Astrocyte (in vitro differentiated cells and primary cell): Measurements from ENCODE around the gene TPPP2. TPM values are rescaled to one million over a fixed set of nuclear protein-coding genes. Genes with fewer than 3 reads are reported as not detected.
"Not testable (repeated sequence)": the region's sequence is repeated elsewhere in the genome, so short reads cannot be mapped to it uniquely, and the experiment has no call there.

Experiments used
- DNase-seq: peaks from one replicate; pipeline ENCODE4 v3.0.0-alpha.2; 2010; ENCODE audit warnings: low read depth
- FAIRE-seq: peaks from 2 replicates; lab custom pipeline; 2011; peaks lifted over from hg19 to GRCh38; lab: Jason Lieb, UNC
- H2AFZ ChIP-seq: 2 replicates; pipeline ENCODE4 v1.6.0; 2012; ENCODE audit warnings: low read depth, low read length, inconsistent platforms
- H3K27ac ChIP-seq: 2 replicates; pipeline ENCODE4 v1.5.1; 2011; ENCODE audit warnings: low read depth, low read length, inconsistent platforms
- H3K27me3 ChIP-seq: 2 replicates; pipeline ENCODE4 v1.6.0; 2011; ENCODE audit warnings: low read length, inconsistent platforms; ENCODE audit not compliant: insufficient read depth
- H3K36me3 ChIP-seq: 2 replicates; pipeline ENCODE4 v1.5.1; 2011; ENCODE audit warnings: low read length, inconsistent platforms; ENCODE audit not compliant: insufficient read depth
- H3K4me1 ChIP-seq: 2 replicates; pipeline ENCODE4 v1.5.1; 2011; ENCODE audit warnings: low read length, inconsistent platforms; ENCODE audit not compliant: insufficient read depth
- H3K4me2 ChIP-seq: 2 replicates; pipeline ENCODE4 v1.6.0; 2012; ENCODE audit warnings: low read length, inconsistent platforms
- H3K4me3 ChIP-seq: 2 replicates; pipeline ENCODE4 v1.5.1; 2011; ENCODE audit warnings: low read depth, mild to moderate bottlenecking, low read length, inconsistent platforms; ENCODE audit not compliant: insufficient read depth
- H3K79me2 ChIP-seq: 2 replicates; pipeline ENCODE4 v1.6.0; 2012; ENCODE audit warnings: mild to moderate bottlenecking, low read length, inconsistent platforms; ENCODE audit not compliant: insufficient read depth
- H3K9ac ChIP-seq: 2 replicates; pipeline ENCODE4 v1.6.0; 2012; ENCODE audit warnings: mild to moderate bottlenecking, low read length, inconsistent platforms
- H3K9me3 ChIP-seq: 2 replicates; pipeline ENCODE4 v1.5.1; 2012; ENCODE audit warnings: low read depth, mild to moderate bottlenecking, low read length, inconsistent platforms; ENCODE audit not compliant: insufficient read depth
- H4K20me1 ChIP-seq: 2 replicates; pipeline ENCODE4 v1.6.0; 2012; ENCODE audit warnings: low read length, inconsistent platforms; ENCODE audit not compliant: insufficient read depth
- H3K27ac Mint-ChIP-seq: one replicate; pipeline ENCODE4 v1.8.0; 2021; ENCODE audit warnings: mild to moderate bottlenecking, mixed read lengths; ENCODE audit not compliant: unreplicated experiment
- H3K27me3 Mint-ChIP-seq: one replicate; pipeline ENCODE4 v1.8.0; 2021; ENCODE audit warnings: low read depth, mixed read lengths; ENCODE audit not compliant: unreplicated experiment
- H3K36me3 Mint-ChIP-seq: one replicate; pipeline ENCODE4 v1.8.0; 2021; ENCODE audit warnings: low read depth, mixed read lengths; ENCODE audit not compliant: unreplicated experiment
- H3K4me1 Mint-ChIP-seq: one replicate; pipeline ENCODE4 v1.8.0; 2021; ENCODE audit warnings: low read depth, mixed read lengths; ENCODE audit not compliant: unreplicated experiment
- H3K4me3 Mint-ChIP-seq: one replicate; pipeline ENCODE4 v1.8.0; 2021; ENCODE audit warnings: mild to moderate bottlenecking, moderate library complexity, mixed read lengths; ENCODE audit not compliant: unreplicated experiment
- H3K9me3 Mint-ChIP-seq: one replicate; pipeline ENCODE4 v1.8.0; 2021; ENCODE audit warnings: mild to moderate bottlenecking, mixed read lengths; ENCODE audit not compliant: unreplicated experiment
- CTCF ChIP-seq: IDR thresholded peaks from 2 replicates; pipeline ENCODE4 v1.5.1; 2011; ENCODE audit warnings: low read depth, mild to moderate bottlenecking, inconsistent platforms, low read length, moderate library complexity; ENCODE audit not compliant: insufficient read depth
- EZH2 ChIP-seq: IDR thresholded peaks from 2 replicates; pipeline ENCODE4 v1.6.1; 2012; ENCODE audit warnings: mild to moderate bottlenecking, low read length, inconsistent platforms; ENCODE audit not compliant: insufficient read depth
- total RNA-seq: library from RNA; stranded (reverse); gene quantifications from 2 replicates; pipeline ENCODE4 v1.2.1, GENCODE V29; 2021

TPPP2 gene
- total RNA-seq, 1 donor from 2014 or later, result not detected

DNA sequence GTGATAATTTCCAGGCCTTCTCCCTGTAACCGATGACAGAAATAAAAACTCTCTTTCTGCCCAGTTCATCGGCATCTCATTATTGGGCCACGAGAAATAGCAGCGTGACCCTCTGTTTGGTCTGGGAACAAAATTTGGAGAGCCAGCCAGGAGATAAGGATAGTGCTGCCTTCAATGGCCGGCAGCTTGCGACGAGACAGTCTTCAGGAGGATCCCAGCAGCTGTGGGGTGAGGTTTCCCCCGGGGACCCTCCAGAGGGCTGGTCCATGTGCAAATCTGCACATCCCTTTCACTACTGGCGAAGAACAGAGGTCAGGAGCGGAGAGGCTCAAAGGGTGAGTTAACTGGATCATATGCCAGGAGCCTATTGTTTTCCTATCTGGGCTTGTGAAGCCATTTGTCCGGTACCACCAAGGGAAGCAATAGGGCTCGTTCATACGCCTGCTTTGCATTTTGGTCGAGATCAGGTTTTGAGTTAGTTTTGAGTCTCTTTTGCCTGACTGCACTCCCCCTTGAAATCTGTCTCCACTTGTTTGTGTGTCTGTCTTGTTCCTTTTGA, 26.1 kb upstream of the TPPP2 start:
- Histone ChIP-seq H2AFZ (peak overlapping the region; percentile 17), H3K36me3 (no peaks in the 10 kb centered on the region), H3K9ac (no peak overlapping the region), H3K4me2 (no peak overlapping the region), H3K27me3 (no peaks in the 10 kb centered on the region), H3K79me2 (no peaks in the 10 kb centered on the region), H3K27ac (no peak overlapping the region), H3K9me3 (no peaks in the 10 kb centered on the region), H4K20me1 (no peaks in the 10 kb centered on the region), H3K4me1 (peaks cover 4% of the 10 kb centered on the region), H3K4me3 (no peak overlapping the region)
- Mint-ChIP-seq H3K9me3 (no peaks in the 10 kb centered on the region), H3K27me3 (no peaks in the 10 kb centered on the region), H3K4me3 (no peak overlapping the region), H3K36me3 (peaks cover 2% of the 10 kb centered on the region), H3K27ac (no peak overlapping the region), H3K4me1 (peaks cover 8% of the 10 kb centered on the region)
- TF ChIP-seq CTCF (no peak), EZH2 (no peak)
- FAIRE-seq, result no peak
- DNase-seq, result no peak

DNA sequence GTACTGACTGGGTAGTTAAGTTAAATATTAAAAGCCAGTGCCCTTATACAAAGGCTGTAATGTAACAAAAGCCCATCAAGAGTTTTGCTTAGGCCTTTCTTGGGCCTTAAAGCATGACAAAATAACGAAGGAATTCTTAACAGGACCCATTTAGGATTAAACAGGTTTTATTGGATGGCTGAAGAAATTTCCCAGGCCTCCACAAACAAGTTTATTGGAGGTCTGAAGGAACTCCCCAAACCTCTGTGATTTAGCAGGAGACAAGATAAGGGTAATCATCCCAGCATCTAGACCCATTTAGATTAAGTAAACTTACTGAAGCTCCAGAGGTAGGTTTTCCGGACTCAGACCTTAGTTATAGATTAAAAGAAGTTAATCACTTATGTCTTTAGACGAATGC, 20.3 kb upstream of the TPPP2 start:
- not testable (repeated sequence) for H3K4me3 Mint-ChIP-seq, H3K4me1 Mint-ChIP-seq, H3K4me1 ChIP-seq, H3K9ac ChIP-seq, DNase-seq, H3K9me3 Mint-ChIP-seq, FAIRE-seq, H3K36me3 Mint-ChIP-seq, H3K36me3 ChIP-seq, H4K20me1 ChIP-seq, H3K4me3 ChIP-seq, H3K27ac ChIP-seq, H3K4me2 ChIP-seq, H2AFZ ChIP-seq, H3K79me2 ChIP-seq, H3K9me3 ChIP-seq, H3K27ac Mint-ChIP-seq
- H3K27me3 Mint-ChIP-seq, result peaks cover 27% of the 10 kb centered on the region
- peaks cover 23% of the 10 kb centered on the region for H3K27me3 ChIP-seq

- Histone ChIP-seq H3K27ac (no peak overlapping the region), H4K20me1 (no peaks in the 10 kb centered on the region), H3K27me3 (peaks cover 23% of the 10 kb centered on the region), H3K4me3 (no peak overlapping the region), H3K9me3 (no peaks in the 10 kb centered on the region), H3K4me1 (no peaks in the 10 kb centered on the region), H3K4me2 (no peak overlapping the region), H2AFZ (no peak overlapping the region), H3K36me3 (no peaks in the 10 kb centered on the region), H3K9ac (no peak overlapping the region), H3K79me2 (no peaks in the 10 kb centered on the region)
- Mint-ChIP-seq H3K4me1 (peaks cover 3% of the 10 kb centered on the region), H3K9me3 (no peaks in the 10 kb centered on the region), H3K36me3 (no peaks in the 10 kb centered on the region), H3K27ac (no peak overlapping the region), H3K27me3 (peaks cover 27% of the 10 kb centered on the region), H3K4me3 (no peak overlapping the region)
- no peak for DNase-seq
- TF ChIP-seq EZH2 (no peak), CTCF (no peak)
- FAIRE-seq, result no peak
Observed at GRCh38 chr14:21011136-21011535, 18.9 kb upstream of the TPPP2 start.
